ENCODE measurements around the gene PYGO1.
A peak's percentile ranks its signal among the peaks of the same experiment; 100 is the strongest.
"Not testable (repeated sequence)": the region's sequence is repeated elsewhere in the genome, so short reads cannot be mapped to it uniquely, and the experiment has no call there.

PYGO1 gene

GRCh38 chr15:55564347-55565145 lies 23.6 kb downstream of the PYGO1 start:
- DNase-seq, result no peak

- DNase-seq, result no peak
These were observed 25.5 kb downstream of the PYGO1 start for GRCh38 chr15:55562601-55563000.

GRCh38 chr15:55555089-55555488 lies 33.1 kb downstream of the PYGO1 start:
- DNase-seq, result no peak

- DNase-seq, result no peak
These were observed 35.2 kb downstream of the PYGO1 start for GRCh38 chr15:55552926-55553325.

- DNase-seq, result no peak
These were observed 35.7 kb downstream of the PYGO1 start for GRCh38 chr15:55552451-55552850.

DNA sequence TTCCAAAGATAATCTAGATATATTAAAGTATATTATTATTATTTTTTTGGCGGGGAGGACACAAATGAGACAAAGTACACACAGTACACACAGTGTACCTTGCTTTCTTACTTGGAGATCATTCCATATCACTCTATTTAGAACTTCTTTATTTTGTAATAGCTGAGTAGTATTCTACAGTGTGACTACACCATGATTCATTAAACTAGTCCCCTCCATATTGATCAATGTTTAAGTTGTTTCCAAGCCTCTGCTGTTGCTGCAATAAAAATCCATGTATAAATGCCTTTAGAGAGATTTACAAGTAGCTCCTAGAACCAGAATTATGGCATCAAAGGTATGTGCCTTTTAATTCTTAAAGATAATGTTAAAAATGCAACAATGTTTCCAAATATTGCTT lies 38.8 kb downstream of the PYGO1 start:
- no peak for DNase-seq

DNA sequence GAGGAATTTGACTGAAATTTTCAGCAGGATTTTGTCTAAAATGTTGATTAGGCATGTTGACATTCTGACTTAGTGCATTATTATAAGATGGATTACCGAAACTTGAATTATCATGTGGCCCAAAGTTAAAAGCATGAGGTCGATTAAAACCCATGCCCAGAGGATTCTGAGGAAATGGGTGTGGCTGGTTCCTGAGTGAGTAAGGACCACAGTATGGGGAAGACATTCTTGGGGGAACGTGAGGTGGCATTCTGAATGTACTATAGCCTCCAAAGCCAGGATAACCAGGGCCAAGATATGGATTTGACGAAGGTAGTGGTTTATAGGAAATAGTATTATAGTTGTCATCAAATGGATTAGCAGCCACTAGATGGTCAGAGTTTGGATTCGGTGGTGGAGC lies 41.4 kb downstream of the PYGO1 start:
- DNase-seq, result no peak

- no peak for DNase-seq
These were observed 52.7 kb downstream of the PYGO1 start for GRCh38 chr15:55535436-55535835.

- no peak for DNase-seq
These were observed 55.2 kb downstream of the PYGO1 start for GRCh38 chr15:55532944-55533343.

DNA sequence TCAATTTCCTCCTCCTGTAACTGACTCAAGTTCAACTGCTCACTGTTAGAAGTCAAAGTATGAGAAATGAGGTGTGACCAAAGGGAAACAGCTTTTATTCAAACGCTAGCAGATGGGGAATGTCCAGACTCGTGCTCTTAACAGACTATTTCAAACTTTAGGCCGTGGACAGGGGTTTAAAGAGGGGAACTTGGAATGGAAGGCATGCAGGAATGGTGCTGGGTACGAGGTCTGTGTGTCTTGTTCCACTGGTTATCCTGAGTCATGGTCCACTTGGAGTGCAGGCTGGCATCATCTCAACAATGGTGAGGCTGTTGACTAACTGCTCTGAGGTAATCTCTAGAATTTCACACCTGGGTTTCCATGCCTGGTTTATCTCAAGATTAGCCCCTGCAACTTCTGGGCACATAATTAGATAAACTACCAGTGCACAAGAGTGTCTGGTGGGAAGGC lies 57.3 kb downstream of the PYGO1 start:
- DNase-seq, result no peak

DNA sequence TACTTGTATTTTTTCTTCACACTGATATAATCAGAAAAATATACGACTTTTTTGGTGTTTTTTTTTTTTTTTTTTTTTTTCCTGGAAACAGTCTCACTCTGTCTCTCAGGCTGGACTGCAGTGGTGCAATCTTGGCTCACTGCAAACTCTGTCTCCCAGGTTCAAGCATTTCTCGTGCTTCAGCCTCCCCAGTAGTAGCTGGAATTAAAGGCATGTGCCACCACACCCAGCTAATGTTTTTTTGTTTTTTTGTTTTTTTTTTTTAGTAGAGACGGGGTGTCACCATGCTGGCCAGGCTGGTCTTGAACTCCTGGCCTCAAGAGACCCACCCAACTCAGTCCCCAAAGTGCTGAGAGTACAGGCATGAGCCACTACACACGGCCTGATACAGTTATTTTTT lies 59.3 kb downstream of the PYGO1 start:
- no peak for DNase-seq

- no peak for DNase-seq
These were observed 61.0 kb downstream of the PYGO1 start for GRCh38 chr15:55527150-55527549.

DNA sequence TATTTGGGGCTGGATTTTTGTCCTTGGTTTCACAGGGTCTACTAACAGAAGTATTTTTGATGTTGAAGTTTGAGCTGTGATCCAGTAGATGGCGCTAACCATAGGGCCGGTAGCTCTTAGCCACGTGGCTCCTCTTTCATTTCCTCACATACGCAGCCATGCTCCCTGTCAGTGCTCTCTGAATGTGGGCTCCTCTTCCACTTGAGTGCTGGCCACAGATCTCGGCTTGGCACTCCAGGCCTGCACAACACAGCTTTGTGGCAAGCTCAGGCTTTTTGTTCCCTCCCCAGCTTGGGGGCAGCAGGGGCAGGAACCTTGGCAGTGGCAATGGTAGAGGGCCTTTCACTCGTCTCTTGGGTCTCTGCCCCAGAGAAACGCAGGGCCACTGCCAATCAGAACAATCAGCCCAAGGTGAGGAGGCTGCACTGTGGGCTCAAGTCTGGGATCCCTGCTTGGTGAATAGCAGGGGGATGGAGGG lies 61.5 kb downstream of the PYGO1 start:
- DNase-seq, result peak; percentile 31 to 34

GRCh38 chr15:55522742-55523450 lies 65.2 kb downstream of the PYGO1 start:
- no peak for DNase-seq

GRCh38 chr15:55518641-55519040 lies 69.5 kb downstream of the PYGO1 start:
- no peak for DNase-seq

GRCh38 chr15:55518009-55518408 lies 70.1 kb downstream of the PYGO1 start:
- no peak for DNase-seq

DNA sequence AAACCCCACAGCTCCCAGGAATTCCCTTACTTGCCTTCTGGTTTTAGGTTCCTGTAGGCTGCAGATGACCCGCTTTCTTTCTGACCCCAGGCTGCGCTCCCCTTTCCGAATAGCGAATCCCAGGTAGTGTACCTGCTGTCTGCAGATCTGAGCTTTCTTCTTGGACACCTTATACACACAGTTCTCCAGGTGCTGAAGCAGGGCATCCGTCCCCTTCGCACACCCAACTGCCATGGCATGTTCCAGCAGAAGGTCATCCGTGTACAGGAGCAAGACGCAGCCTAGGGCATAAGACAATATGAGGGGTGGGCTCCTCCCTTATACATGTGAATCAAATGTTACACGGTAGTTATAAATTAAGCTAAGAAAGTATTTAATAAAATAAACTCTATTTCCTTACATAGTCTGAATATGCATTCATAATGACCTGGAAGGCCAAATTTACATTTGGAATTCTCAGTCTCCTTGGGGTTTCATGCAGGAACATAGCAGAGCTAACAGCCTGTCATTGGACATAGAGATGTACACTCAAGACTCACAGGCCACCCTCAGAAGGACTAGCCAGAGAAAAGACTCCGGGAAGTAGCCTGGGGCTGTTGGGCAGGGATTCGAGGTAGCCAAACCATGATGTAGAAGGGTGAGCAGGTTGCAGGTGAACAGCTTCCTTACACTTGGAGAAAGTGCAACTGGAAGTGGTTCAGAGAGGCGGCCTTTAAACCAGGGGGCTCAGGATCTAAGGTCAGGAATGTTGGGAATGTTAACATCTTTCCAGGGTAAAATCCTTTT lies 72.0 kb downstream of the PYGO1 start:
- no peak for DNase-seq

GRCh38 chr15:55515491-55515890 lies 72.7 kb downstream of the PYGO1 start:
- DNase-seq, result no peak

DNA sequence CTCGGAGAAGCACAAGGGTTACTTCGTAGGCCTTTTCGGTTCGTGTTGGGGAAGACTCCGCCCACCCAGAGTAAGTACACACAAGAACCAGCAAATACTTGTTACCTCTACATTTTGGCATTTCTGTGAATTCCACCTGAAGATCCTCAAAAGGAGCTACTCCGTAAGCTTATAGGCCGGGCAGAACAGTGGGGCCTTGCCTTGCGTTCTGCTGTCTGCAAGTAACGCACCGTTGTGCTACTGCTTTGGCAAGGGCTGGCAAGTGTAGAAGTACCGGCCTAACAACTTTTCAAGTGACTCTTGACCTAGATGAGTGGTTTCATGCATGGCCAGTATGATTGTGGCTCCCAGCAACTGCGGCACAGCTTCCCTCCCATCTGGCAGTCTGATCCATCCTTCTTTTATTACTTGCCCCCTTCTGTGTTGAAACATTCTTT lies 73.7 kb downstream of the PYGO1 start:
- DNase-seq, result no peak

- not testable (repeated sequence) for DNase-seq
These were observed 74.3 kb downstream of the PYGO1 start for GRCh38 chr15:55513621-55514413.

DNA sequence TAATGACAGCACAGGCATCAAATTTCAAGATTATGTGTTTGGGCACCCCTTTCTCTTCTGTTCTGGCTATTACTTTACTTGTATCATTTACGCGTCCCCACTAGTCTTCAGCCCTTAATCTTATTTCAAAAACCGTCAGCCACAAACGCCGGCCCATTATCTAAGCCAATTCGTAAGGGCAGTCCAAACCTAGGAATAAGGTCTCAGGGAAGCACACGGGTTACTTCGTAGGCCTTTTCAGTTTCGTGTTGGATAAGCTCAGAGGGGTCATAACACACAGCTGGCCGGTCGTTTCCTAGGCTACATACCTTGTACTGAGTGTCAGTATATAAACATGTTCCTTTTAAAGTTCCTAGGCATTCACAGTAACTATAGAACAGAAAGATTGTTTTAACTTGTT lies 75.0 kb downstream of the PYGO1 start:
- no peak for DNase-seq

GRCh38 chr15:55507567-55507966 lies 80.6 kb downstream of the PYGO1 start:
- DNase-seq, result no peak

All from activated T-cell treated with anti-CD3 and anti-CD28 coated beads, Interleukin-2, amount 50 U/mL, for 48 hours (primary cell).